HEK293T (cell line): Measurements from ENCODE around the gene GALNT13.

Experiments
- CTCF ChIA-PET: fragments of 350-600 bp; formaldehyde crosslinking; extraction: SDS; loops from one replicate; lab custom pipeline; 2021; ENCODE audit warnings: antibody characterized with exemption, inconsistent platforms; lab: Yijun Ruan, JAX
- POLR2A ChIA-PET: fragments of 350-600 bp; formaldehyde crosslinking; extraction: SDS; loops from one replicate; lab custom pipeline; 2020; ENCODE audit warnings: antibody characterized with exemption, inconsistent platforms; lab: Yijun Ruan, JAX
- DNase-seq: peaks from one replicate; pipeline ENCODE4 v3.0.0; 2012; ENCODE audit warnings: mixed read lengths; ENCODE audit errors: extremely low spot score
- ARNT ChIP-seq: fragments of 450-650 bp; IDR thresholded peaks from 2 replicates; pipeline ENCODE4 v1.6.1; 2017; ENCODE audit warnings: mild to moderate bottlenecking
- BHLHE40 ChIP-seq: fragments of 450-650 bp; IDR thresholded peaks from 2 replicates; pipeline ENCODE4 v1.6.1; 2016; ENCODE audit warnings: mild to moderate bottlenecking, moderate library complexity, borderline replicate concordance
- CTBP1 ChIP-seq: fragments of 450-650 bp; IDR thresholded peaks from 2 replicates; pipeline ENCODE4 v1.6.1; 2016; ENCODE audit warnings: borderline replicate concordance
- ELF4 ChIP-seq: fragments of 450-650 bp; IDR thresholded peaks from 2 replicates; pipeline ENCODE4 v1.6.1; 2017; ENCODE audit warnings: antibody characterized with exemption
- FOXA1 ChIP-seq: fragments of 450-650 bp; IDR thresholded peaks from 2 replicates; pipeline ENCODE4 v1.6.1; 2016; ENCODE audit warnings: mild to moderate bottlenecking
- FOXK2 ChIP-seq: fragments of 450-650 bp; IDR thresholded peaks from 2 replicates; pipeline ENCODE4 v1.6.1; 2016; ENCODE audit warnings: mild to moderate bottlenecking
- FOXM1 ChIP-seq: fragments of 450-650 bp; IDR thresholded peaks from 2 replicates; pipeline ENCODE4 v1.6.1; 2017; ENCODE audit warnings: mild to moderate bottlenecking, borderline replicate concordance
- HDGF ChIP-seq: fragments of 450-650 bp; IDR thresholded peaks from 2 replicates; pipeline ENCODE4 v1.6.1; 2017; ENCODE audit warnings: antibody characterized with exemption, borderline replicate concordance
- L3MBTL2 ChIP-seq: fragments of 450-650 bp; conservative IDR thresholded peaks from 2 replicates; pipeline ENCODE4 v1.6.1; 2016; ENCODE audit warnings: mild to moderate bottlenecking
- LEF1 ChIP-seq: fragments of 450-650 bp; IDR thresholded peaks from 2 replicates; pipeline ENCODE4 v1.6.1; 2017; ENCODE audit warnings: mild to moderate bottlenecking, borderline replicate concordance
- NFRKB ChIP-seq: fragments of 450-650 bp; IDR thresholded peaks from 2 replicates; pipeline ENCODE4 v1.6.1; 2016; ENCODE audit warnings: mild to moderate bottlenecking, moderate library complexity
- SP1 ChIP-seq: fragments of 450-650 bp; IDR thresholded peaks from 2 replicates; pipeline ENCODE4 v1.6.1; 2017
- SUZ12 ChIP-seq: fragments of 450-650 bp; IDR thresholded peaks from 2 replicates; pipeline ENCODE4 v1.6.1; 2016; ENCODE audit warnings: mild to moderate bottlenecking
- TARDBP ChIP-seq: fragments of 450-650 bp; IDR thresholded peaks from 2 replicates; pipeline ENCODE4 v1.6.1; 2016
- ZNF384 ChIP-seq: fragments of 450-650 bp; IDR thresholded peaks from 2 replicates; pipeline ENCODE4 v1.6.1; 2016
- TF ChIP-seq, protein P1 (sequence below): fragments of 450-650 bp; IDR thresholded peaks from 2 replicates; pipeline ENCODE4 v1.6.1; 2016

The GALNT13 gene

DNA sequence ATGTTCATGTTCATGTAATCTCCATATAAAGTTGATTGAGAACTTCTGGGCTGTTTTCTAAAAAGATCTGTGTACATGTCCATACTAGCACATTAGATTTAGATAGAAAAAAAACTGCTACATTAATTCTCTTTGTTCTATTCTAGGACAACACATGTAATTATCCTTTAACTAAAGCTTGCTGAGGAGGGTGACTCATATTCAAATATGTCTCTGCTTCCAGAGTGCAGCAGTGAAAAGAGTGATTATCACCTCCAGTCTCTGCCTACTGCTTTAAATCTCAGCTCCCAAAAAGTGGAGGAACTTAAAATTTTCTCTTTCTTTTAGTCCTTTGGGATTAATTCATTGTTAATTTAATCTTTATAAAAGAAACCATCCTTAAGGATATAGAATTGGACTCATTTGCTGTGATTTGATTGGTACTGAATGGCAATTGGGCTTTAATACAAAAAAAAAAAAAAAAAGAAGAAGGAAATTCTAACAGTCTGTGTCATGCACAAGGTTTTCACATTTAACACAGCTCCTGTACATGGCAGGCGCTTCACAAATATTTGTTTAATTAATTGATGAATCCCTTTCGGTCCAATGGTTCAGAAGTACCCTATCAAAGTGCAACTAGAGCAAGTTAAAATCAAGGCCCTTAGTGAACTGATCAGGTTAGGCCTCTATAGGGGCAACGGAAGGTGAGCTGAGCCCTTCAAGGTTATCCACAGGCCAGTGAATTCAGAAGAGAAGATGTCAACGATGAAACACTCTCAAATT, 612.8 kb downstream of the GALNT13 start:
- ChIA-PET CTCF (no interaction called here), POLR2A (no interaction called here)
- no peak for TF ChIP-seq ZNF384
- TF ChIP-seq LEF1 = no peak
- TF ChIP-seq L3MBTL2 = no peak
- no peak for TF ChIP-seq NFRKB
- no peak for TF ChIP-seq ELF4
- TF ChIP-seq CTBP1 = no peak
- DNase-seq = no peak

DNA sequence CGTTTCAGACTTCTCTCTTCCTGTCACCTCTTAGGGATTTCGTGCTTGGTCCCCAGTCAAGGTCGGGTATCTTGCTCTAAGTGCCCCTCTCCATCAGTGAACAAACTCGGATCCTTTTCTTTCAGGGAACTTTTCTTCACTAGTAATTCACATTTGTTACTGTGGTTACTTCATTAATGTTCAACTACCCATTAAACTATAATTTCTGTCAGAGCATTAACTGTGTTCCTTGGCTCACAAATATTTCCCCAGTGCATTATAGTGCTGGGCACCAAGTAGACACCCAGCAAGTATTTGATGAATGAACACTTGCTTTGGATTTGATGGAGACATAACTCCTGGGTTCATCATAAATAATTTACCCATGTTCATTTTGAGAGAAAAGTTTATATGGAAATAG, 617.1 kb downstream of the GALNT13 start:
- POLR2A ChIA-PET = no interaction called here
- TF ChIP-seq FOXK2 = no peak
- no peak for TF ChIP-seq FOXA1
- TF ChIP-seq SUZ12 = no peak
- TF ChIP-seq BHLHE40 = no peak
- TF ChIP-seq L3MBTL2 = no peak
- TF ChIP-seq SP1 = no peak
- TF ChIP-seq ELF4 = no peak
- TF ChIP-seq, protein P1, sequence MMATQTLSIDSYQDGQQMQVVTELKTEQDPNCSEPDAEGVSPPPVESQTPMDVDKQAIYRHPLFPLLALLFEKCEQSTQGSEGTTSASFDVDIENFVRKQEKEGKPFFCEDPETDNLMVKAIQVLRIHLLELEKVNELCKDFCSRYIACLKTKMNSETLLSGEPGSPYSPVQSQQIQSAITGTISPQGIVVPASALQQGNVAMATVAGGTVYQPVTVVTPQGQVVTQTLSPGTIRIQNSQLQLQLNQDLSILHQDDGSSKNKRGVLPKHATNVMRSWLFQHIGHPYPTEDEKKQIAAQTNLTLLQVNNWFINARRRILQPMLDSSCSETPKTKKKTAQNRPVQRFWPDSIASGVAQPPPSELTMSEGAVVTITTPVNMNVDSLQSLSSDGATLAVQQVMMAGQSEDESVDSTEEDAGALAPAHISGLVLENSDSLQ = no peak
- TF ChIP-seq ARNT = no peak
- CTCF ChIA-PET = no interaction called here
- no peak for DNase-seq

DNA sequence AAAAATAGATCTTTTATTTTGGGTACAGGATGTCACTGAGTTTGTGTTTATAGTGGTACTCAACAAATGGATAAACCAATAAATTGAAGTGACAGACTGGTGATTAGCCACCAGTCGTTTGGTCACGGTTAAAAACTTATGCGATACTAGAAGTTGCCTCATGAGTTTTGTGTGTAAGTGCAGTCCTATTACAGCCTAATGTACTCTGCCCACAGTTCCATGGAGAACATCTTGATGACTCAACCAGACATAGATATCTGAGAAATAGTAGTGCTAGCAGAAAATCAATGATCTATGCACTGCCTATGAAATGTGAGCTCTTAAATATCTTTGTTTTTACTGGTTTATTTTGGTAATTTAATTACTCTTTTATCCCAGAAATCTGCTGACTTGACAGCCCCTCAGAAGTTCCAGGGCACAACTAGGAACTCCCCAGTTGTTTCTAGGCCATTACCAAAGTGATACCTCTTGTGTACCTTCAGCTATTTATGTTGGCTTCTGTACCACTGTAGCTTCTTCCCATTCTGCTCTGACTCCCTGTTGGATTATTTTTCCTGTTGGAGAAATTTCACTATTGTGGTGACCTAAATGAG, 617.6 kb downstream of the GALNT13 start:
- CTCF ChIA-PET = no interaction called here
- POLR2A ChIA-PET = no interaction called here
- DNase-seq = no peak
- no peak for TF ChIP-seq NFRKB
- no peak for TF ChIP-seq LEF1
- no peak for TF ChIP-seq HDGF
- no peak for TF ChIP-seq CTBP1
- TF ChIP-seq ELF4 = no peak
- TF ChIP-seq, protein P1 = no peak
- TF ChIP-seq ZNF384 = no peak
- TF ChIP-seq FOXK2 = no peak
- no peak for TF ChIP-seq FOXA1
- no peak for TF ChIP-seq L3MBTL2

DNA sequence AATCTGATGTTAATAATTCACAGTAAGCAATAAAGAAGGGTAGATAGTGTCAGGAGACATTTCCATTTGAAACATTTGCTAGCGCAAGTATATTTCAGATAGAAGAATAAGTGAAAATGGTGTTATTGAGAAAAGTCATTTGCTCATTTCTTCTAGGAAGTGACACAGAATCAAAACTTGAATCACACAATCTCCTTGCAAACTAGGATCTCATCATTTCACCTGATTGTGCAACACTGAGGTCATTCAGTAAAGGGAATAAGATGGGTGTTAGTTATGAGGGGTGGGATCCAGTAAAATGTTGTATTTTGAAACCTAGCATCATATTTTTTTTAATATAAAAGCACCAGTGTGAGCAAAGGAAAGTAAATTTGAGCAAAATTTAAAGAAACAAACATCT, 618.8 kb downstream of the GALNT13 start:
- POLR2A ChIA-PET = no interaction called here
- no peak for TF ChIP-seq TARDBP
- TF ChIP-seq LEF1 = no peak
- TF ChIP-seq, protein P1 = no peak
- no peak for TF ChIP-seq ELF4
- no peak for TF ChIP-seq SP1
- no peak for TF ChIP-seq SUZ12
- no peak for TF ChIP-seq BHLHE40
- TF ChIP-seq ZNF384 = no peak
- TF ChIP-seq CTBP1 = no peak
- no peak for TF ChIP-seq FOXK2
- TF ChIP-seq HDGF = no peak
- no peak for TF ChIP-seq L3MBTL2
- TF ChIP-seq NFRKB = no peak
- no peak for DNase-seq
- CTCF ChIA-PET = no interaction called here

DNA sequence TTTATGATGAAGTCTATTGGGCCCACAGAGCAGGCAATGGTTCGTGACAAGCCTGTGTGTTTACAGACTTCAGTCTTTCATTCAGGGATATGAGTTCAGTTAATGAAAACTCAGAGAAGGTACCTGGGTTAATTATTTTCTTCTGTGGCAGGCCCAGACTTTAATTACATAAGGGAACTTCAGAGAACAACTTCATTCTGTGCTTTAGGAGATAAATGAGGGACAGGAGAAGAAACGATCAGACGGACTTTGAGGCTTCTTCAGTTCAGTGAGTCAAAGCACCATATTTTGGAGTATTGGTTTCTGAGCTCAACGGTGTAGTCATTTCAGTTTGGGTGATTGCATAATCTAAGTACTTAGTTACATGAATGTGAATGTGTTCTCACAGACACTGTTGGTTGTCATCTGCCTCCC, 623.7 kb downstream of the GALNT13 start:
- CTCF ChIA-PET = no interaction called here
- no peak for DNase-seq
- no peak for TF ChIP-seq SUZ12
- TF ChIP-seq BHLHE40 = no peak
- no peak for TF ChIP-seq HDGF
- no peak for TF ChIP-seq SP1
- TF ChIP-seq FOXM1 = no peak
- no peak for TF ChIP-seq ARNT
- no peak for TF ChIP-seq FOXK2
- no peak for TF ChIP-seq L3MBTL2
- TF ChIP-seq FOXA1 = no peak
- no peak for TF ChIP-seq LEF1
- TF ChIP-seq ZNF384 = no peak
- TF ChIP-seq NFRKB = no peak
- TF ChIP-seq ELF4 = no peak
- TF ChIP-seq CTBP1 = no peak
- TF ChIP-seq TARDBP = no peak
- TF ChIP-seq, protein P1 = no peak
- POLR2A ChIA-PET = no interaction called here
